Measurements from ENCODE around the gene DAB2IP. TPM values are rescaled to one million over a fixed set of nuclear protein-coding genes. Genes with fewer than 3 reads are reported as not detected.
"Not testable (repeated sequence)": the region's sequence is repeated elsewhere in the genome, so short reads cannot be mapped to it uniquely, and the experiment has no call there.

DAB2IP gene
- polyA plus RNA-seq, 4 donors, result 13.8 to 39.0 (median 28.3) TPM

GRCh38 chr9:121739971-121740370 is 88.5 kb downstream of the DAB2IP start:
- peaks cover 2 to 83% (median 21%) of the 10 kb centered on the region in 3 donors for H3K4me1 ChIP-seq (ENCODE audit: control insufficient read depth in 3 of 3, insufficient read depth in 2 of 3, low read depth in 1 of 3, low read length in 2 of 3)
- peaks cover 0 to 37% (median 0%) of the 10 kb centered on the region in 3 donors for H3K36me3 ChIP-seq (ENCODE audit: control insufficient read depth in 3 of 3, insufficient read depth in 2 of 3, low read depth in 1 of 3, low read length in 3 of 3)
- no peak for DNase-seq
- peak overlapping the region in 1 of 3 donors; percentile 4 for H3K4me3 ChIP-seq (ENCODE audit: low read depth in 1 of 3, low read length in 3 of 3)
- H3K27ac ChIP-seq (ENCODE audit: low read depth in 1 of 3, low read length in 2 of 3), result peak overlapping the region in 1 of 3 donors; percentile 49
- WGBS, 3 donors, result 64 to 78% (median 71%) methylated on average over 7 of the region's 7 CpGs
- no peak for FAIRE-seq
- no peaks in the 10 kb centered on the region for H3K27me3 ChIP-seq (ENCODE audit: control insufficient read depth in 3 of 3, insufficient read depth in 3 of 3, low read length in 3 of 3)
- H3K9me3 ChIP-seq (ENCODE audit: control insufficient read depth in 2 of 2, insufficient read depth in 1 of 2, low read depth in 1 of 2, low read length in 1 of 2), result no peaks in the 10 kb centered on the region

- Histone ChIP-seq H3K36me3 (ENCODE audit: control insufficient read depth in 3 of 3, insufficient read depth in 2 of 3, low read depth in 1 of 3, low read length in 3 of 3) (peaks cover 0 to 49% (median 0%) of the 10 kb centered on the region in 3 donors), H3K27ac (ENCODE audit: low read depth in 1 of 3, low read length in 2 of 3) (peak overlapping the region; percentile 2 to 47 (median 37)), H3K4me1 (ENCODE audit: control insufficient read depth in 3 of 3, insufficient read depth in 2 of 3, low read depth in 1 of 3, low read length in 2 of 3) (peaks cover 2 to 81% (median 16%) of the 10 kb centered on the region in 3 donors), H3K27me3 (ENCODE audit: control insufficient read depth in 3 of 3, insufficient read depth in 3 of 3, low read length in 3 of 3) (no peaks in the 10 kb centered on the region), H3K9me3 (ENCODE audit: control insufficient read depth in 2 of 2, insufficient read depth in 1 of 2, low read depth in 1 of 2, low read length in 1 of 2) (no peaks in the 10 kb centered on the region), H3K4me3 (ENCODE audit: low read depth in 1 of 3, low read length in 3 of 3) (no peak overlapping the region)
- peak in 1 of 2 donors; percentile 39 for DNase-seq
- FAIRE-seq, result no peak
- 66 to 77% (median 72%) methylated on average over 10 of the region's 10 CpGs for WGBS, 3 donors
These were observed 89.9 kb downstream of the DAB2IP start for GRCh38 chr9:121741228-121741918.

DNA sequence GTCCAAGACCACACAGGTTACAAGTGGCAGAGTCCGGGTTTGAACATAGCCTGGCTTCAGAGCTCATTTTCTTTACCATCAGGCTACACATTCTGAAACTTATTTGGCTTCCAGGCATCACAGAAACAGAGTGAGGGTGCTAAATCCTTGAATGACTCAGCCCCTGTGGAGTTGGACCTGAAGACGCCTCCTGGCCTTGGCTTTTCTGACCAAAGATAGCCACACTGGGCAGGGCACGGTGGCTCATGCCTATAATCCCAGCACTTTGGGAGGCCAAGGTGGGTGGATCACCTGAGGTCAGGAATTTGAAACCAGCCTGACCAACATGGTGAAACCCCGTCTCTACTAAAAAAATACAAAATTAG is 90.5 kb downstream of the DAB2IP start:
- Histone ChIP-seq H3K4me1 (ENCODE audit: control insufficient read depth in 3 of 3, insufficient read depth in 2 of 3, low read depth in 1 of 3, low read length in 2 of 3) (peaks cover 2 to 82% (median 16%) of the 10 kb centered on the region in 3 donors), H3K36me3 (ENCODE audit: control insufficient read depth in 3 of 3, insufficient read depth in 2 of 3, low read depth in 1 of 3, low read length in 3 of 3) (peaks cover 0 to 54% (median 0%) of the 10 kb centered on the region in 3 donors), H3K27ac (ENCODE audit: low read depth in 1 of 3, low read length in 2 of 3) (peak overlapping the region in 2 of 3 donors; percentile 37 to 47)
- DNase-seq; H3K27me3 ChIP-seq (ENCODE audit: control insufficient read depth in 3 of 3, insufficient read depth in 3 of 3, low read length in 3 of 3); H3K9me3 ChIP-seq (ENCODE audit: control insufficient read depth in 2 of 2, insufficient read depth in 1 of 2, low read depth in 1 of 2, low read length in 1 of 2); H3K4me3 ChIP-seq (ENCODE audit: low read depth in 1 of 3, low read length in 3 of 3); FAIRE-seq: not testable (repeated sequence)
- 46 to 61% (median 61%) methylated on average over 4 of the region's 4 CpGs for WGBS, 3 donors

DNA sequence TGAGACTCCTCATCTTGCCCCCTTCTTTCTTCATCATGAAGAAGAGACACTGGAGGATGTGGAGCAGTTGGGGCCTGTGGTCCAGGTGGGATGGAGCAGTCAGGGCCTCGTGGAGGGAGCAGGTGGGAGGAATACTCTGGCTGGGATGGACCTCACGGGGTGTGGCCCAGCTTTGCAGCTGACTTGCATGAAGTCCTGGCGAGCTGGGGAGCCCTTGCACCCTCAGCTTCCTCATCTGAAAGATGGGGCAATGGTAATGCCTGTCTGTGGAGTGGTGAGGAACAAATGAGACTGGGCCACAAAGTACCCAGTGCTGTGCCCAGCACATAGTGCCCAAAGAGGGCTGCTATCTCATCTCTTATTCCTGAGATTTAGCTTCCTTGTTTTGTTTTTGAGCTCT is 91.5 kb downstream of the DAB2IP start:
- FAIRE-seq (no peak), DNase-seq (peak in 1 of 2 donors; percentile 24)
- Histone ChIP-seq H3K9me3 (ENCODE audit: control insufficient read depth in 2 of 2, insufficient read depth in 1 of 2, low read depth in 1 of 2, low read length in 1 of 2) (no peaks in the 10 kb centered on the region), H3K27me3 (ENCODE audit: control insufficient read depth in 3 of 3, insufficient read depth in 3 of 3, low read length in 3 of 3) (no peaks in the 10 kb centered on the region), H3K4me3 (ENCODE audit: low read depth in 1 of 3, low read length in 3 of 3) (peak overlapping the region in 1 of 3 donors; percentile 69), H3K27ac (ENCODE audit: low read depth in 1 of 3, low read length in 2 of 3) (peak overlapping the region; percentile 73 to 97 (median 91)), H3K36me3 (ENCODE audit: control insufficient read depth in 3 of 3, insufficient read depth in 2 of 3, low read depth in 1 of 3, low read length in 3 of 3) (peaks cover 0 to 52% (median 0%) of the 10 kb centered on the region in 3 donors), H3K4me1 (ENCODE audit: control insufficient read depth in 3 of 3, insufficient read depth in 2 of 3, low read depth in 1 of 3, low read length in 2 of 3) (peaks cover 2 to 73% (median 16%) of the 10 kb centered on the region in 3 donors)
- 10 to 43% (median 29%) methylated on average over 3 of the region's 3 CpGs for WGBS, 3 donors

DNA sequence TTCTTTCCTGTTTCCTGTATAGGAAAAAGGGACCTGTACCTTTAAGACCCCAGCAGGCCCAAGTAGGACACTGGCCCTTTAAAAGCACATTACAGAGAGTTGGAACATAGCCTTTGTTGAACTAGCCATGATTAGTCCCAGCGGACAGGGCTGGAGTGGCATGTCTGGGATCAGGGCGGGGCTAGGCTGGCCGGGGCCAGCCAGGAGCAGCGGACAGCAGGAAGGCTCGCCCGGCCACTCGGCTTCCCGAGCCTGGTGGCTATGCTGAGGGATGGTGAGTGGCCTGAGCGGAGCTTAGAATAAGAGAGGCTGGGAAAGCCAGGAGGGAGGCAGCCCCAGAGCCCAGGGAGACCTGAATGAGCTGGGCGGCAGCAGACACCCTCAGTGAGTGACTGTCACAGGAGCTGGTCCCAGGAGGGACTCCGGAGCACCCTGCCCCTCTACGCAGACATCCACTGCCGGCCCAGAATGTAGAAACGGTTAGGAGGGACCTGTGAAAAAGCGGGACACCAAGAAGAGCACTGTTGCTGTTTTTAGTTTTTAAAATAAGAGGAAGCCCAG is 92.1 kb downstream of the DAB2IP start:
- DNase-seq (peak; percentile 85 to 91), FAIRE-seq (no peak)
- H3K27me3 ChIP-seq (ENCODE audit: control insufficient read depth in 3 of 3, insufficient read depth in 3 of 3, low read length in 3 of 3), result no peaks in the 10 kb centered on the region
- no peaks in the 10 kb centered on the region for H3K9me3 ChIP-seq (ENCODE audit: control insufficient read depth in 2 of 2, insufficient read depth in 1 of 2, low read depth in 1 of 2, low read length in 1 of 2)
- peak overlapping the region; percentile 81 to 97 (median 88) for H3K27ac ChIP-seq (ENCODE audit: low read depth in 1 of 3, low read length in 2 of 3)
- H3K4me1 ChIP-seq (ENCODE audit: control insufficient read depth in 3 of 3, insufficient read depth in 2 of 3, low read depth in 1 of 3, low read length in 2 of 3), result peaks cover 2 to 67% (median 20%) of the 10 kb centered on the region in 3 donors
- WGBS, 3 donors, result 8 to 38% (median 34%) methylated on average over 15 of the region's 15 CpGs
- H3K4me3 ChIP-seq (ENCODE audit: low read depth in 1 of 3, low read length in 3 of 3), result peak overlapping the region in 2 of 3 donors; percentile 53 to 69
- peaks cover 0 to 57% (median 0%) of the 10 kb centered on the region in 3 donors for H3K36me3 ChIP-seq (ENCODE audit: control insufficient read depth in 3 of 3, insufficient read depth in 2 of 3, low read depth in 1 of 3, low read length in 3 of 3)

DNA sequence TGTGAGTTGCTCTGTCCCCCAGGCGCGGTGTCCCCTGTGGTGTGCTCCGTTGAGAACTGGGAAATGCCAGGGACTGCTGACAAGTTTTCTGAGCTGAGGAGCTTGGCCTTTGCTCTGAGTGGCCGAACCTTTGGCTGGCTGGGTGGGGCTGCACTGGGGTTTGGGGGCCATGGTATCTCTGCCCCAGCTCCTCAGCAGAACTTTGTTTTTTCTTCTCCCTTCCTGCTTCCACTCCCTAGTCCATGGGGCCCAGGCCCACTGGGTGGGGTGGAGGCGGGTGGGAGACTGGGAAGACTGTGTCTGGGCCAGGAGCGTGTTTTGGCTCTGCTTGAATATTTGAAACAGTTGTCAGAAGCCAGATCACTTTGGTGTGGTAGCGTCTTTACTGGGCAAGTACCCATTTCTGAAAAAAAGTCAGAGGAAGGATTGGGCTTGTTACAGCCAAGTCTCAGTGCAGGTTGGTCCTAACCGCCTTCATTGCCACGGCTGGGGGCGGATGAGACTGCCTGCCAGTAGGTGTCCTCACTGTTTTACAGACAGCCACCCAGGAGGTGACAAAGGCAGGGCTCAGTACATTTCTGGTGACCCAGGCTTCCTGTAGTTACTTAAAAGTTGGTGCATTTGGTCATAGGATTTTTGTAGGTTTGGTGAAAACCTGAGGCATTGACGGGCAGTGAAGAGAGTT is 92.7 kb downstream of the DAB2IP start:
- peak; percentile 78 to 80 for DNase-seq

GRCh38 chr9:121744687-121745395 is 93.4 kb downstream of the DAB2IP start:
- H3K4me1 ChIP-seq (ENCODE audit: control insufficient read depth in 3 of 3, insufficient read depth in 2 of 3, low read depth in 1 of 3, low read length in 2 of 3), result peaks cover 2 to 60% (median 16%) of the 10 kb centered on the region in 3 donors
- FAIRE-seq, result no peak
- no peaks in the 10 kb centered on the region for H3K27me3 ChIP-seq (ENCODE audit: control insufficient read depth in 3 of 3, insufficient read depth in 3 of 3, low read length in 3 of 3)
- no peaks in the 10 kb centered on the region for H3K9me3 ChIP-seq (ENCODE audit: control insufficient read depth in 2 of 2, insufficient read depth in 1 of 2, low read depth in 1 of 2, low read length in 1 of 2)
- H3K36me3 ChIP-seq (ENCODE audit: control insufficient read depth in 3 of 3, insufficient read depth in 2 of 3, low read depth in 1 of 3, low read length in 3 of 3), result peaks cover 0 to 63% (median 0%) of the 10 kb centered on the region in 3 donors
- H3K4me3 ChIP-seq (ENCODE audit: low read depth in 1 of 3, low read length in 3 of 3), result no peak overlapping the region
- H3K27ac ChIP-seq (ENCODE audit: low read depth in 1 of 3, low read length in 2 of 3), result peak overlapping the region in 2 of 3 donors; percentile 81 to 97
- peak; percentile 51 to 63 for DNase-seq
- 22 to 47% (median 38%) methylated on average over 11 of the region's 11 CpGs for WGBS, 3 donors

More for the DNA sequence above, 92.7 kb downstream of the DAB2IP start:
- 9 to 25% (median 24%) methylated on average over 11 of the region's 11 CpGs for WGBS, 3 donors
- H3K4me3 ChIP-seq (ENCODE audit: low read depth in 1 of 3, low read length in 3 of 3), result peak overlapping the region in 2 of 3 donors; percentile 53 to 69
- H3K27ac ChIP-seq (ENCODE audit: low read depth in 1 of 3, low read length in 2 of 3), result peak overlapping the region; percentile 81 to 97 (median 88)
- H3K36me3 ChIP-seq (ENCODE audit: control insufficient read depth in 3 of 3, insufficient read depth in 2 of 3, low read depth in 1 of 3, low read length in 3 of 3), result peaks cover 0 to 63% (median 0%) of the 10 kb centered on the region in 3 donors
- no peaks in the 10 kb centered on the region for H3K27me3 ChIP-seq (ENCODE audit: control insufficient read depth in 3 of 3, insufficient read depth in 3 of 3, low read length in 3 of 3)
- no peak for FAIRE-seq
- no peaks in the 10 kb centered on the region for H3K9me3 ChIP-seq (ENCODE audit: control insufficient read depth in 2 of 2, insufficient read depth in 1 of 2, low read depth in 1 of 2, low read length in 1 of 2)
- peaks cover 2 to 62% (median 19%) of the 10 kb centered on the region in 3 donors for H3K4me1 ChIP-seq (ENCODE audit: control insufficient read depth in 3 of 3, insufficient read depth in 2 of 3, low read depth in 1 of 3, low read length in 2 of 3)

DNA sequence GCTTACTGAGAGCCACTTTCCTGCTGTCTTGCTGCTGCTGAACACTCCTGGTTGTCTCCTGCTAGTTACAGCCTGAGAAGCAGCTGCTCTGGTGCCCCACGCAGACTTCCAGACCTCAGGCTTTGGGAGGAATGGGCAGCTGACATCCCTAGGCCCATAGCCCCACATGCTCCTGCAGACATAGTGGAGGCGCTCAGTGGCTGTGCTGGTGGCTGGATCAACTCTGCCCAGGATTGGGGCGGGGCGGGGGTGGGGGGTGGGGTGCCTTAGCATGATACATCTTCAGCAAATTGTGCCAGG is 93.9 kb downstream of the DAB2IP start:
- Histone ChIP-seq H3K9me3 (ENCODE audit: control insufficient read depth in 2 of 2, insufficient read depth in 1 of 2, low read depth in 1 of 2, low read length in 1 of 2) (no peaks in the 10 kb centered on the region), H3K27ac (ENCODE audit: low read depth in 1 of 3, low read length in 2 of 3) (peak overlapping the region in 1 of 3 donors; percentile 81), H3K4me1 (ENCODE audit: control insufficient read depth in 3 of 3, insufficient read depth in 2 of 3, low read depth in 1 of 3, low read length in 2 of 3) (peaks cover 2 to 65% (median 12%) of the 10 kb centered on the region in 3 donors), H3K4me3 (ENCODE audit: low read depth in 1 of 3, low read length in 3 of 3) (no peak overlapping the region), H3K27me3 (ENCODE audit: control insufficient read depth in 3 of 3, insufficient read depth in 3 of 3, low read length in 3 of 3) (no peaks in the 10 kb centered on the region), H3K36me3 (ENCODE audit: control insufficient read depth in 3 of 3, insufficient read depth in 2 of 3, low read depth in 1 of 3, low read length in 3 of 3) (peaks cover 0 to 62% (median 0%) of the 10 kb centered on the region in 3 donors)
- 77 to 93% (median 88%) methylated on average over 4 of the region's 4 CpGs for WGBS, 3 donors
- FAIRE-seq (no peak), DNase-seq (no peak)
